H9 (cell line): ENCODE data around the gene CTSH. TPM values are rescaled to one million over a fixed set of nuclear protein-coding genes. Genes with fewer than 3 reads are reported as not detected.

Source experiments
- DNase-seq: peaks from one replicate; pipeline ENCODE4 v3.0.0-alpha.2; 2017
- H2AFZ ChIP-seq: one replicate; pipeline ENCODE4 v1.6.1; 2013; ENCODE audit warnings: mild to moderate bottlenecking, low read length, control low read depth, moderate library complexity
- H2AK5ac ChIP-seq: 2 replicates; pipeline ENCODE4 v1.6.1; 2013; ENCODE audit warnings: low read length, control low read depth, mixed read lengths; ENCODE audit not compliant: insufficient read length
- H2BK120ac ChIP-seq: one replicate; pipeline ENCODE4 v1.6.1; 2013; ENCODE audit warnings: low read depth, mild to moderate bottlenecking, low read length, control low read depth, inconsistent platforms; ENCODE audit not compliant: poor library complexity, severe bottlenecking
- H2BK12ac ChIP-seq: 2 replicates; pipeline ENCODE4 v1.6.1; 2013; ENCODE audit warnings: low read length, control low read depth, mixed read lengths, low read depth; ENCODE audit not compliant: insufficient read length
- H2BK15ac ChIP-seq: 2 replicates; pipeline ENCODE4 v1.6.1; 2013; ENCODE audit warnings: low read depth, low read length, control low read depth
- H2BK20ac ChIP-seq: one replicate; pipeline ENCODE4 v1.6.1; 2013; ENCODE audit warnings: low read depth, mild to moderate bottlenecking, low read length, control low read depth, inconsistent platforms; ENCODE audit not compliant: poor library complexity, severe bottlenecking
- H2BK5ac ChIP-seq: 2 replicates; pipeline ENCODE4 v1.6.1; 2013; ENCODE audit warnings: low read length, control low read depth, mixed read lengths; ENCODE audit not compliant: insufficient read length
- H3K14ac ChIP-seq: 2 replicates; pipeline ENCODE4 v1.6.1; 2013; ENCODE audit warnings: low read length, control low read depth; ENCODE audit not compliant: insufficient read depth
- H3K18ac ChIP-seq: 2 replicates; pipeline ENCODE4 v1.6.1; 2013; ENCODE audit warnings: low read depth, mild to moderate bottlenecking, mixed read lengths, low read length, control low read depth; ENCODE audit not compliant: insufficient read length
- H3K23ac ChIP-seq: 2 replicates; pipeline ENCODE4 v1.6.1; 2013; ENCODE audit warnings: low read length, control low read depth, mixed read lengths, low read depth; ENCODE audit not compliant: insufficient read length
- H3K23me2 ChIP-seq: 2 replicates; pipeline ENCODE4 v1.6.1; 2013; ENCODE audit warnings: low read depth, mild to moderate bottlenecking, mixed read lengths, low read length, control low read depth; ENCODE audit not compliant: insufficient read length, poor library complexity, severe bottlenecking
- H3K27ac ChIP-seq: 2 replicates; pipeline ENCODE4 v1.5.1; 2013; ENCODE audit warnings: low read length, control low read depth, mixed read lengths, low read depth; ENCODE audit not compliant: insufficient read length
- H3K27me3 ChIP-seq: 2 replicates; pipeline ENCODE4 v1.6.1; 2013; ENCODE audit warnings: low read length, control low read depth, inconsistent platforms; ENCODE audit not compliant: insufficient read depth
- H3K4ac ChIP-seq: 2 replicates; pipeline ENCODE4 v1.6.1; 2013; ENCODE audit warnings: low read depth, mild to moderate bottlenecking, control low read depth, inconsistent platforms, low read length, moderate library complexity
- H3K4me1 ChIP-seq: 2 replicates; pipeline ENCODE4 v1.6.1; 2013; ENCODE audit warnings: low read length, control low read depth, inconsistent platforms; ENCODE audit not compliant: insufficient read depth
- H3K4me2 ChIP-seq: 2 replicates; pipeline ENCODE4 v1.6.1; 2013; ENCODE audit warnings: low read length, control low read depth, mixed read lengths; ENCODE audit not compliant: insufficient read length, insufficient read depth
- H3K56ac ChIP-seq: 2 replicates; pipeline ENCODE4 v1.6.1; 2013; ENCODE audit warnings: low read depth, mild to moderate bottlenecking, mixed read lengths, low read length, control low read depth; ENCODE audit not compliant: insufficient read length
- H3K79me1 ChIP-seq: 2 replicates; pipeline ENCODE4 v1.6.1; 2013; ENCODE audit warnings: low read depth, mild to moderate bottlenecking, moderate library complexity, low read length, control low read depth, inconsistent platforms; ENCODE audit not compliant: insufficient read depth, poor library complexity, severe bottlenecking
- H3K79me2 ChIP-seq: 2 replicates; pipeline ENCODE4 v1.6.1; 2013; ENCODE audit warnings: low read length, control low read depth, inconsistent platforms; ENCODE audit not compliant: insufficient read depth
- H3K9ac ChIP-seq: 2 replicates; pipeline ENCODE4 v1.6.1; 2013; ENCODE audit warnings: low read length, control low read depth, mixed read lengths; ENCODE audit not compliant: insufficient read length; ENCODE audit errors: extremely low read depth
- H3K9me3 ChIP-seq: one replicate; pipeline ENCODE4 v1.6.1; 2013; ENCODE audit warnings: low read depth, low read length, inconsistent platforms; ENCODE audit not compliant: control insufficient read depth
- H3T11ph ChIP-seq: one replicate; pipeline ENCODE4 v1.6.1; 2013; ENCODE audit warnings: mild to moderate bottlenecking, low read length, control low read depth, inconsistent platforms
- H4K20me1 ChIP-seq: one replicate; pipeline ENCODE4 v1.6.1; 2013; ENCODE audit not compliant: control insufficient read depth, insufficient read length, insufficient read depth
- H4K5ac ChIP-seq: 2 replicates; pipeline ENCODE4 v1.6.1; 2013; ENCODE audit warnings: low read depth, mild to moderate bottlenecking, mixed read lengths, low read length, control low read depth; ENCODE audit not compliant: insufficient read length
- H4K8ac ChIP-seq: replicated peaks from 2 replicates; pipeline ENCODE4 v1.6.1; 2013; ENCODE audit warnings: low read length, control low read depth, mixed read lengths, low read depth; ENCODE audit not compliant: insufficient read length
- H4K91ac ChIP-seq: 2 replicates; pipeline ENCODE4 v1.6.1; 2013; ENCODE audit warnings: low read depth, mild to moderate bottlenecking, moderate library complexity, mixed read lengths, low read length, control low read depth; ENCODE audit not compliant: insufficient read length
- H3K27ac Mint-ChIP-seq, 3 experiments: 2 replicates in 2 of 3; 3 replicates in 1 of 3; pipeline ENCODE4 v1.8.0; 2020 to 2021; ENCODE audit warnings: mixed read lengths in 3 of 3, mild to moderate bottlenecking in 1 of 3, moderate library complexity in 1 of 3
- H3K27me3 Mint-ChIP-seq: 2 replicates; pipeline ENCODE4 v1.8.0; 2021; ENCODE audit warnings: low read depth, mild to moderate bottlenecking, moderate library complexity, mixed read lengths
- H3K36me3 Mint-ChIP-seq, 3 experiments: 2 replicates in 2 of 3; 3 replicates in 1 of 3; pipeline ENCODE4 v1.8.0; 2020 to 2021; ENCODE audit warnings: low read depth in 3 of 3, mixed read lengths in 3 of 3; ENCODE audit not compliant: insufficient read depth in 1 of 3
- H3K4me1 Mint-ChIP-seq, 2 experiments: 2 replicates each; pipeline ENCODE4 v1.8.0; 2020; ENCODE audit warnings: mixed read lengths in 2 of 2
- H3K4me3 Mint-ChIP-seq, 2 experiments: 2 replicates in 1 of 2; 3 replicates in 1 of 2; pipeline ENCODE4 v1.8.0; 2020 to 2021; ENCODE audit warnings: mild to moderate bottlenecking in 2 of 2, mixed read lengths in 2 of 2, moderate library complexity in 1 of 2
- H3K9me3 Mint-ChIP-seq, 2 experiments: 2 replicates in 1 of 2; 3 replicates in 1 of 2; pipeline ENCODE4 v1.8.0; 2020; ENCODE audit warnings: mild to moderate bottlenecking in 2 of 2, mixed read lengths in 2 of 2, moderate library complexity in 1 of 2
- WGBS: extraction: QIAGEN DNeasy Blood & Tissue Kit; methylation state at CpG from one replicate; pipeline ENCODE4 v1.1.7; 2013; ENCODE audit warnings: missing lambda C conversion rate, low lambda C conversion rate, mixed read lengths; ENCODE audit not compliant: insufficient read length; ENCODE audit errors: extremely low coverage; 5-methylcytosine and 5-hydroxymethylcytosine counted together
- total RNA-seq: library from RNA; stranded (reverse); gene quantifications from 2 replicates; pipeline ENCODE4 v1.2.1, GENCODE V29; 2021
- TF ChIP-seq, protein P1 (sequence below): fragments of 200-600 bp; sonication (generic); conservative IDR thresholded peaks from 3 replicates; pipeline ENCODE4 v1.8.0; 2021; ENCODE audit warnings: antibody characterized with exemption, mild to moderate bottlenecking

CTSH gene
- total RNA-seq, 1 experiment from 2014 or later, result 15.5 TPM

DNA sequence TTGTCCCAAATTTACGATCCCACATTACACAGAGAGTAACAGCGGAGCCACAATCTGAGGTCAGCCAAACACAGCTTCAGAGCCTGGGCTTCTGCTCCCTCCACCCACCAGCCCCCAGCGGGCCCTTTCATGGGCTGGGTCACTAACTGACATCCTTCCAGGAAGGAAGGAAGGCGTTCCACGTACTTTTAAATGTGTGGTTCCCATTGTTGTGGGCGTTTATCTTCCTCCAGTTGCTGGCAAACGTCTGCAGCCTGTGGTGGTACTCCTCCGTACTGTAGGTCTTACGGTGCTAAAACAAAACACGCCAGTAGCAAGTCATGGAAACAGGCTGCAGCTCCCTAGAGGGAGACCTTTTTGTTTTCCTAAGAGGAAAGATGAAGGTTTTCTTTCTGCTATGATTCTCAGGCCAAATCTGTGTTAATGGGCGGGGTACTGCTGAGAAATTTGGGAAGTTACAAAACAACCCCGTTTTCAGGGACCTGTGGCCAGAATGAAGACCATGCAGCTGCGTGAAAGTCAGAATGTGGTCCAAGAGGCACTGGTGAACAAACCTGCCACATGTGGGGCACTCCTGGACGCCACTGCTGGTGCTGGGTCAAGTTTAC, 7.6 kb downstream of the CTSH start:
- Histone ChIP-seq H2BK12ac (no peak overlapping the region), H2AK5ac (no peak overlapping the region), H3K27me3 (no peaks in the 10 kb centered on the region), H3K9me3 (no peaks in the 10 kb centered on the region), H4K8ac (no peak overlapping the region), H4K5ac (no peak overlapping the region), H2BK20ac (no peak overlapping the region), H4K91ac (no peak overlapping the region), H3K9ac (no peak overlapping the region), H4K20me1 (no peaks in the 10 kb centered on the region), H3K23me2 (no peaks in the 10 kb centered on the region), H3K18ac (no peak overlapping the region), H3K14ac (no peak overlapping the region), H3K4me2 (no peak overlapping the region), H3K4ac (no peak overlapping the region), H3K27ac (no peak overlapping the region), H3K56ac (no peak overlapping the region), H3K4me1 (no peaks in the 10 kb centered on the region), H2BK5ac (no peak overlapping the region), H3K23ac (no peak overlapping the region), H2AFZ (no peak overlapping the region), H3T11ph (no peak overlapping the region), H2BK15ac (no peak overlapping the region), H2BK120ac (no peak overlapping the region), H3K79me2 (no peaks in the 10 kb centered on the region), H3K79me1 (no peaks in the 10 kb centered on the region)
- Mint-ChIP-seq H3K27ac (no peak overlapping the region), H3K36me3 (no peaks in the 10 kb centered on the region; a peak in 2 of 7 replicates), H3K4me3 (no peak overlapping the region), H3K9me3 (no peaks in the 10 kb centered on the region), H3K27me3 (peaks cover 8% of the 10 kb centered on the region), H3K4me1 (no peaks in the 10 kb centered on the region)
- WGBS, result no CpG with 5 or more reads among the region's 14 CpGs
- TF ChIP-seq, protein P1, sequence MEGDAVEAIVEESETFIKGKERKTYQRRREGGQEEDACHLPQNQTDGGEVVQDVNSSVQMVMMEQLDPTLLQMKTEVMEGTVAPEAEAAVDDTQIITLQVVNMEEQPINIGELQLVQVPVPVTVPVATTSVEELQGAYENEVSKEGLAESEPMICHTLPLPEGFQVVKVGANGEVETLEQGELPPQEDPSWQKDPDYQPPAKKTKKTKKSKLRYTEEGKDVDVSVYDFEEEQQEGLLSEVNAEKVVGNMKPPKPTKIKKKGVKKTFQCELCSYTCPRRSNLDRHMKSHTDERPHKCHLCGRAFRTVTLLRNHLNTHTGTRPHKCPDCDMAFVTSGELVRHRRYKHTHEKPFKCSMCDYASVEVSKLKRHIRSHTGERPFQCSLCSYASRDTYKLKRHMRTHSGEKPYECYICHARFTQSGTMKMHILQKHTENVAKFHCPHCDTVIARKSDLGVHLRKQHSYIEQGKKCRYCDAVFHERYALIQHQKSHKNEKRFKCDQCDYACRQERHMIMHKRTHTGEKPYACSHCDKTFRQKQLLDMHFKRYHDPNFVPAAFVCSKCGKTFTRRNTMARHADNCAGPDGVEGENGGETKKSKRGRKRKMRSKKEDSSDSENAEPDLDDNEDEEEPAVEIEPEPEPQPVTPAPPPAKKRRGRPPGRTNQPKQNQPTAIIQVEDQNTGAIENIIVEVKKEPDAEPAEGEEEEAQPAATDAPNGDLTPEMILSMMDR, result no peak
- no peak for DNase-seq
